Measurements from ENCODE around the gene CDH16.
"Not testable (repeated sequence)": the region's sequence is repeated elsewhere in the genome, so short reads cannot be mapped to it uniquely, and the experiment has no call there.

CDH16 gene

GRCh38 chr16:66908762-66909559 lies 9.7 kb downstream of the CDH16 start:
- no peak for DNase-seq (ENCODE audit: low read depth)

- DNase-seq (ENCODE audit: low read depth) = no peak
Observed at GRCh38 chr16:66908116-66908515, 10.6 kb downstream of the CDH16 start.

GRCh38 chr16:66906916-66907836 lies 11.5 kb downstream of the CDH16 start:
- no peak for DNase-seq (ENCODE audit: low read depth)

- no peak for DNase-seq (ENCODE audit: low read depth)
Observed at GRCh38 chr16:66905633-66906539, 12.8 kb downstream of the CDH16 start.

DNA sequence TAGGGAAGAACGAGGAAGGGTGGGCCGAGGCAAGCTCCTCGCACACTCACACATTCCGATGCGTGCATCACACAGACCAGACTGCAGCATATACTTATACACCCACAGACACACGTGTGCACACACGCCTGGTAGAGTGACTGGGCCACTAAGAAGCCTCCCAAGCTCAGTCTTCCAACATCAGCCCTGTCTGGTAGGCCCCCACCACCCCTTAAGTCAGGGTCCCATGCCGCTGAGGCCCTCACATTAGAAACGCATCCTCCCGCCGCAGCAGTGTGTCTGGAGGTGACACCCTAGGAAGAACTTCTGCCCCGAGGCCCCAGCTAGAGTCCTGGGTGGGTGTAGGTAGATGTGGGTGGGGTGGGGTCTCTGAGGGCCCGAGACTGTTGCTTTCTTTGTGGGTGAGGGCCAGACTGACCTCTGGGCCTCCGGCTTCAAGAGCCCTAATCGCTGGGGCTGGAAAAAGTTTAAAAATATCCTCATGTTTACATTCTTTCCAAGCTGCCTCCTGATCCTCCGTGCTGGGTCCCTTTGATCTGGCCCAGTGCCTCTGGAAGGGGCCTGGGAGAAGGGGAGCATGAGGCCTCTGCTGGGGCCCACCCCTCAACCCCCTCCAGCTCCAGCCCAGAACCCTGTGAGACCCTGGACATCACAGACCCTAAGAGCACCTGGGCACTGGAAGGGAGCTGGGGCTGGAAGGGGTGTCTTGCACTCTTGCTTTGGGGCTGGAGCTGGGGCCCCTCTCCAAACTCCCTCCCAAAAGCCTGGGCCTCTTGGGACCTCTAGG lies 13.6 kb downstream of the CDH16 start:
- DNase-seq (ENCODE audit: low read depth) = no peak

DNA sequence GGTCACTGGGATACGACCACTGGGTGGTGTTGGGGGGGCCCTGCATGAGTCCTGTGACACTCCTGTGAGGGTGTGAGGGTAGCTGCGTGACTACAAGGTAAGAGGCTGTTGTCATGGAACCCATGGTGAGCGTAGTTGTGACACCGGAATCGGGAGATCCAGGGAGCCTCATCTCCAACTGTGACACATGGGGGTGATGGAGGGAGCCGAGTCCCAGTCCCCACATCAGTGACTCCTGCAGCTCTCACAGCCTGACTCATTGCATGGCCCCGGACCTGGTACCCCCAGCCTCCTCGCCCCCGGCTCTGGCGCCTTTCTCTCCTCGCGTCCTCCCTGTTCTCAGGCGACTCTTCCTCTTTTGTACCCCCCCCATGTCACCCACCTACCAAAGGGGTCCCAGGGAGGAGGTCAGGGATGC lies 14.2 kb downstream of the CDH16 start:
- no peak for DNase-seq (ENCODE audit: low read depth)

GRCh38 chr16:66903544-66904427 lies 14.9 kb downstream of the CDH16 start:
- no peak for DNase-seq (ENCODE audit: low read depth)

DNA sequence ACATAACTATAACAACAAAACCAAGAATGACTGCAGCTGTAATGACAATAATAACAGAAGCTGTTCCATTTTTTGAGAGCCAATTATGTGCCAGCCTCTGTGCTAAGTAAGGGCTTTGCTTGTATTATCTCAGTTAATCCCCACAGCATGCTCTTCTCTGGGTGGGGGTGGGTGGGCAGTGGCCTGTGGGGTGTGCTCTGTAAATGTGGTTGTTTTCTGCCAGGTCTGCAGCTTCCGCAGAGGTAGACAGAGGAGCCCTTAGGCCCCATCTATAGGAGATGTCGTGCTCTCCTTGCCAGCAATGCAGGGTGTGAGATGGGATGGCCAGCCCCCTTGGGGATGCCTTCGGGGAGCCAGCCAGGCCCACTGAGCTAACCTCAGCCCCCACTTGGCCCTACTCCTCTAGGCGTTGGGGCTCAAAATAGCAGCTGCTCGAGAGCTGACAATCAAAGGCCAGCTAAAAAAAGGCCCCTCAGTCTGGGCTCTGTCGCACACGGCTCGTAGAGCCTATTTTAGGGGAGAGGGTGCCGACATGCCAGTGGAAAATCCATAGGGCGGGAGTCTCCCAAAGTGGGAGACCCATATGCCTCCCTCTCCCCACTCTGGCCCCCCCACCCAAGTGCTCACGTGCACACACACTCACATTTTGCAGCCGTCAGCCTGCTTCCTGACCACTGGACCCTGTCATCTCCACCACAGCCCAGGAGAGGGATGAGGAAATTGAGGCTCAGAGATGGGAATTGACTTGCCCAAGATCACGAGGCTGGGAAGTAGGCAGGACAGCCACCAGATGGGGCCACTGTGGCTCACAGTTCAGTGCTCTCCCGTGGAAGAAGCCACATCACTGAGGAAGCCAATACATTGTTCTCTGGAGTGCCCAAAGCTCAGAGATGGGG lies 15.8 kb downstream of the CDH16 start:
- DNase-seq (ENCODE audit: low read depth) = no peak

GRCh38 chr16:66901626-66902025 lies 17.1 kb downstream of the CDH16 start:
- no peak for DNase-seq (ENCODE audit: low read depth)

DNA sequence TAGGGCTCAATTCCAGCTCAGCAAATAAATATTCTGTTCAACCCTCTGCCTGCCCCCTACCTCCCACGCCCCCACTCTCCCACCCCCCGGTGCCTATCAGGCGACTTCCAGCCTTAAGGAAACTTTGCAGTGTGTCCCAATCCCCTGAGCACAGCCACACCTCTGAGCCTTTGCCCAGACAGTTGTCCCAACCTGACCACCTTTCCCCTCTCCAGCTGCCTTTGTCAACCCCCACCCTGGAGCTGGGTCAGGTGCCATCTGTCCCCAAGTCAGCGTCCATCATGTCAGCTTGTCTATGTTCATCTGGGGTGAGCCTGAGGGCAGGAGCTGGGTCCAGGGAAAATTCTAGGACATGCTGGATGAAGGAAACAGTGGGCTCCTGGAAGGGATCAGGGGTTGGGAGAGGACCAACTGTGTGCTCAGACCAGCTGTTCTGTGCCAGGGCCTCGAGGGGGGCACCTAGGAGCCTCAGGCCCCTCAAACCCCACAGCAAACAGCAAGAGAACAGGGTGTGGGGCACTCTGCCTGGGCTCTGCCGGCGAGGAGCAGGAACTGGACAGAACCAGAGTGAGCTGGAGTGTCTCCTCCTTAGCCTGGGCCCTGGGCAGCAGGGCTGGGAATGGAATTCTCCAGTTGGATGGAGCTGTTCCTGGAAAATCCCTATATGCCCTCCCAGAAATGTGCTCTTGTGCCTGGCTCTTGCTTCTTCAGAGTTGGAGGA lies 17.8 kb downstream of the CDH16 start:
- no peak for DNase-seq (ENCODE audit: low read depth)

DNA sequence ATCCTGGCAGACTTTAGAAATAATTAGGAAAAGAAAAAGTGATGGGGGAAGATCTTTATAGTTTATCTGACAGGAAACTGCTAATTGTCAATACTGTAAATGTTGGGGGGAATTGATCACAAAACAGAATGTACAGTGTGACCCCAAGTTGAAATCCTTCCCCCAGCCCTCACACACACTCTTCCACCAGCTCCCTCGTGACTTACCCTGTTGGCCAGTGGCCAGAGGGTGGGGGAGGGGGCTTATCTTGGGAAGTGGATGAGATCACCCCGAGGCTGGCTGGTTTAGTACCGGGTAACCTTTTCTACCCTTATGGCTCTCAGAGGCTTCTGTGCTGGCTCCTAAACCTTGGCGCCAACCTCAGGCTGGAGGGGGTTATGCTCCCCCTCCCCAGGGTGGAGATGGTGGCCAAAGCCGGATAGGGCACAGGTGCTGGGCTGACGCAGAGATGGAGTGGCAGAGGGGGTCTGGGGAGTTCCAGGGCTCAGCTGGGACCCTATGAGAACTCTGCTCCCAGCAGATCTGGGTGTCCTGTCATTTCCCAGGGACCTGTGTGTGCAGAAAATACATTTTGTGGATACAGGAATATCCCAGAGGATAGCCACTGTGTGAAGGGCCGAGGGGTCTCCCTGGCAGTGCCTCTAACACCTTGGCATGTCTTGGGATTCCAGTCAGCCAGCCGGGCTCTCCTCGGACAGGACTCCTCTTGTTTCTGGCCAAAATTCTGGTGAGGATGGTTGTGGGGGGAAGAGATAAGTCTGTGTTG lies 18.6 kb downstream of the CDH16 start:
- DNase-seq (ENCODE audit: low read depth) = no peak

DNA sequence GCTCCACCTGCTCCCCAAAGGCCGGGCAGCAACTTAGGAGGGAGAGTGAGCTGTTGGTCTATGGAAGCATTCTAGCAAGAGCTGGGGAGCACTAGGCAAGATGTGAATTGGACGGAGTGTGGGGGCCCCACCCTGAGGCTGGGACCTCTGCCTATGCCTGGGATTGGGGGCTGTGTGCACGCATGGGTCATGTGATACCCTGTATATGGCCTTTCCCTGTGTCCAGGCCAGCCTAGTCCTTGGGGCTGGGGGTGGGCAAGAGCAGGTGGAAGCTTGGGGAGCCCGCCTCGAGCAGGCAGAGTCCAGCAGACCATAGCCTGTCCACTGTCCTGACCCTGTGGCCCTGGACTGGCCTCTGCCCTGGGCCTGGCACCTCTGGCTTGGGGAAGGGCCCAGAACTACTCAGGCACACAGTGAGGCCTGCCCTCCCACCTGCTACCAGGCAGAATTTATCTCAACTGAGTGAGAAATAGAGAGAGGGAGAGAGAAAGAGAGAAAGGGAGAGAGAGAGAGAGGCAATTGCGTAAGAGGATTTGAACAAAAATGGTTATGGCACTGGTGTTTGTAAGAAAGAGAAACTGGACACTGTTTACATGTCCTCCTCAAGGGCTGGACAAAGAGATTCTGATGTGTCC lies 19.3 kb downstream of the CDH16 start:
- no peak for DNase-seq (ENCODE audit: low read depth)

- DNase-seq (ENCODE audit: low read depth) = no peak
Observed at GRCh38 chr16:66898933-66899309, 19.8 kb downstream of the CDH16 start.

DNA sequence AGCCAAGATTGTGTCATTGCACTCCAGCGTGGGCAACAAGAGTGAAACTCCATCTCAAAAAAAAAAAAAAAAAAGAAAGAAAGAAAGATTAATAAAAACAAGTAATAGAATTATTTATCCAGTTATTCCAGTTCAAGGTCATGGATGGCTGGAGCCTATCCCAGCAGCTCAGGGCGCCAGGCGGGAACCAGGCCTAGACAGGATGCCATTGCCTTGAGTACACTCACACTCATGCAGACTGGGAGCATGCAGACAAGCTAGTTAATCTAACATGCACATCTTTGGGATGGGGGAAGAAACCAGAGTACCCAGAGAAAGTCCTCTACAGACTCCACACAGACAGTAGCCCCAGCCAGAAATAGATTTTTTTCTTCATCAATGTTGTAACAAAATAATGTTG lies 20.5 kb downstream of the CDH16 start:
- no peak for DNase-seq (ENCODE audit: low read depth)

DNA sequence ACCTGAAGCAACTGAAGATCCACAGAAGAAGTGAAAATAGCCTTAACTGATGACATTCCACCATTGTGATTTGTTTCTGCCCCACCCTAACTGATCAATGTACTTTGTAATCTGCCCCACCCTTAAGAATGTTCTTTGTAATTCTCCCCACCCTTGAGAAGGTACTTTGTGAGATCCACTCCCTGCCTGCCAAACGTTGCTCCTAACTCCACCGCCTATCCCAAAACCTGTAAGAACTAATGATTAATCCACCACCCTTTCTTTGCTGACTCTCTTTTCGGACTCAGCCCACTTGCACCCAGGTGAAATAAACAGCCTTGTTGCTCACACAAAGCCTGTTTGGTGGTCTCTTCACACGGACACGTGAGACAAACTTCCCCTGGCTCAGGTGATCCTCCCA lies 22.0 kb downstream of the CDH16 start:
- not testable (repeated sequence) for DNase-seq (ENCODE audit: low read depth)

DNA sequence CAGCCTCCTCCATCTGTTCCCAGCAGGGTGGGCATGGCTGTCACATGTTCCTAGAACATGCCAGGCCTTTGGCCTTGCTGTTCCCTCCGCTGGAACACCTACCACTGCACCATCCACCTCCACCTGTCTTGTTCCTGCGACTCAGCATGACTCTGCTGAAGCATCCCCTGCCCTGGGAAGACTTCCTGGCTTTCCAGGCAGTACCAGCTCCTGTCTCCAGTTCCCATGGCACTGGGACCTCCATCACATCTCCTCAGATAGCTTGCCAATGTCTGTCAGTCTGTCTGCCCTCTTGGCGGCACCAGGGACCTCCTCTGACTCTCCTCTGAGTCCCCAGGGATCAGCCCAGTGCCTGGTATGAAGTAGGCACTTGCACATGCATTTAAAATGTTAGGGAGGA lies 22.7 kb downstream of the CDH16 start:
- DNase-seq (ENCODE audit: low read depth) = no peak

DNA sequence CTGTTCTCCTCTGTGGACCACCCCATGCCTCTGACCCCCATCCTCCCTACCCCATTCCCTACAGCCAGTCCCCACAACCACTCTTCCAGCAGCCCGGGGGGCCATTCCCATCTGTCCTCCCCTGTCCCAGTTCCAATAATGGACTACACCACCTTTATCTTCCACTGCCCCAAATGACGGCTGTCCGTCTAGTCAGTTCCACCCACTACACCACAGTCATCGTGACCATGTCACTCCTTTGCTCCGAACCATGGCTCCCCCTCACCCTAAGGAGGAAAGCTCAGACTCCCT lies 23.1 kb downstream of the CDH16 start:
- no peak for DNase-seq (ENCODE audit: low read depth)
